Measurements from ENCODE around the gene KNCN. TPM values are rescaled to one million over a fixed set of nuclear protein-coding genes. Genes with fewer than 3 reads are reported as not detected.

KNCN gene
- total RNA-seq = not detected in 2 replicates

GRCh38 chr1:46551597-46552095 lies at the start of gene KNCN:
Gene KNCN, minus strand, starts transcription at chr1:46551647. Its CDS starts 432 bp downstream, at chr1:46551215.

Other genes with a start within 250 kb of the KNCN start
- 102 and 169 TPM in 2 replicates for gene LRRC41, start 248.0 kb downstream of the KNCN start, total RNA-seq
- gene UQCRH, start 247.9 kb downstream of the KNCN start, total RNA-seq = 193 and 300 TPM in 2 replicates
- 15.8 and 19.1 TPM in 2 replicates for gene NSUN4, start 210.8 kb downstream of the KNCN start, total RNA-seq
- gene FAAH, start 157.3 kb downstream of the KNCN start, total RNA-seq = 3.1 and 10.8 TPM in 2 replicates
- gene DMBX1, start 61.8 kb downstream of the KNCN start, total RNA-seq = not detected in 2 replicates
- 11.9 and 16.4 TPM in 2 replicates for gene MKNK1, start 52.6 kb upstream of the KNCN start, total RNA-seq
- 2.9 and 8.0 TPM in 2 replicates for gene MOB3C, start 65.2 kb upstream of the KNCN start, total RNA-seq
- 34.4 and 39.4 TPM in 2 replicates for gene ATPAF1, start 116.7 kb upstream of the KNCN start, total RNA-seq
- not detected in 2 replicates for gene TEX38, start 120.2 kb upstream of the KNCN start, total RNA-seq
- gene EFCAB14, start 167.5 kb upstream of the KNCN start, total RNA-seq = 34.2 and 55.8 TPM in 2 replicates
- not detected in 2 replicates for gene CYP4B1, start 247.4 kb upstream of the KNCN start, total RNA-seq

All from mesangial cell (primary cell).